Trophoblast cell (in vitro differentiated cells and primary cell): ENCODE data around the gene KLHL8.

Experiments used
- DNase-seq, 2 donors: peaks; one replicate each; pipeline ENCODE4 v3.0.0-alpha.2; 2016
- H2AFZ ChIP-seq: 2 replicates; pipeline ENCODE4 v1.6.1; 2013; ENCODE audit warnings: low read length, moderate library complexity, mild to moderate bottlenecking; ENCODE audit not compliant: insufficient read depth, poor library complexity
- H2AK5ac ChIP-seq: 2 replicates; pipeline ENCODE4 v1.6.1; 2013; ENCODE audit warnings: mild to moderate bottlenecking, low read length
- H2BK120ac ChIP-seq: 2 replicates; pipeline ENCODE4 v1.6.1; 2013; ENCODE audit warnings: low read length, mild to moderate bottlenecking, moderate library complexity; ENCODE audit not compliant: insufficient read depth, poor library complexity
- H2BK12ac ChIP-seq: 2 replicates; pipeline ENCODE4 v1.6.1; 2013; ENCODE audit warnings: mild to moderate bottlenecking, low read length, moderate library complexity
- H2BK5ac ChIP-seq: 2 replicates; pipeline ENCODE4 v1.6.1; 2013; ENCODE audit warnings: low read length, low read depth, moderate library complexity, mild to moderate bottlenecking; ENCODE audit not compliant: poor library complexity
- H3K14ac ChIP-seq: 2 replicates; pipeline ENCODE4 v1.6.1; 2013; ENCODE audit warnings: mild to moderate bottlenecking, low read length
- H3K18ac ChIP-seq: 2 replicates; pipeline ENCODE4 v1.6.1; 2013; ENCODE audit warnings: mild to moderate bottlenecking, low read length
- H3K23ac ChIP-seq: 2 replicates; pipeline ENCODE4 v1.6.1; 2013; ENCODE audit warnings: low read length
- H3K27ac ChIP-seq: 2 replicates; pipeline ENCODE4 v1.5.1; 2013; ENCODE audit warnings: low read depth, mild to moderate bottlenecking, inconsistent platforms, low read length, moderate library complexity
- H3K27me3 ChIP-seq: 2 replicates; pipeline ENCODE4 v1.6.1; 2013; ENCODE audit warnings: inconsistent platforms, mild to moderate bottlenecking, low read length, moderate library complexity; ENCODE audit not compliant: insufficient read depth
- H3K36me3 ChIP-seq, 2 experiments: 1 replicate in 1 of 2; 2 replicates in 1 of 2; pipeline ENCODE4 v1.6.1; 2013; ENCODE audit warnings: low read length in 2 of 2, mild to moderate bottlenecking in 2 of 2, moderate library complexity in 1 of 2; ENCODE audit not compliant: insufficient read depth in 2 of 2, control insufficient read depth in 1 of 2
- H3K4ac ChIP-seq: 2 replicates; pipeline ENCODE4 v1.6.1; 2013; ENCODE audit warnings: low read depth, mild to moderate bottlenecking, low read length, moderate library complexity
- H3K4me1 ChIP-seq, 2 experiments: 1 replicate in 1 of 2; 2 replicates in 1 of 2; pipeline ENCODE4 v1.6.1; 2013; ENCODE audit warnings: low read length in 2 of 2, mild to moderate bottlenecking in 2 of 2, moderate library complexity in 1 of 2; ENCODE audit not compliant: insufficient read depth in 2 of 2, control insufficient read depth in 1 of 2
- H3K4me2 ChIP-seq: 2 replicates; pipeline ENCODE4 v1.6.1; 2013; ENCODE audit warnings: inconsistent platforms, mild to moderate bottlenecking, low read length, moderate library complexity
- H3K4me3 ChIP-seq: 2 replicates; pipeline ENCODE4 v1.5.1; 2013; ENCODE audit warnings: mild to moderate bottlenecking, low read depth, low read length, inconsistent platforms
- H3K79me1 ChIP-seq: one replicate; pipeline ENCODE4 v1.6.1; 2013; ENCODE audit warnings: low read length
- H3K79me2 ChIP-seq: 2 replicates; pipeline ENCODE4 v1.6.1; 2013; ENCODE audit warnings: low read length, mild to moderate bottlenecking; ENCODE audit not compliant: control insufficient read depth, insufficient read depth, poor library complexity
- H3K9ac ChIP-seq: 2 replicates; pipeline ENCODE4 v1.6.1; 2013; ENCODE audit warnings: mild to moderate bottlenecking, low read length
- H3K9me3 ChIP-seq: 2 replicates; pipeline ENCODE4 v1.6.1; 2013; ENCODE audit warnings: low read depth, mild to moderate bottlenecking, control low read depth, inconsistent platforms, low read length; ENCODE audit not compliant: insufficient read depth
- H4K12ac ChIP-seq: 2 replicates; pipeline ENCODE4 v1.6.1; 2013; ENCODE audit warnings: low read depth, mild to moderate bottlenecking, low read length, moderate library complexity
- H4K8ac ChIP-seq: 2 replicates; pipeline ENCODE4 v1.6.1; 2013; ENCODE audit warnings: low read depth, mild to moderate bottlenecking, low read length, moderate library complexity
- H4K91ac ChIP-seq: one replicate; pipeline ENCODE4 v1.6.1; 2013; ENCODE audit warnings: low read depth, mild to moderate bottlenecking, low read length, moderate library complexity
- WGBS: extraction: QIAGEN DNeasy Blood & Tissue Kit; methylation state at CpG from one replicate; pipeline ENCODE4 v1.1.7; 2013; ENCODE audit warnings: missing lambda C conversion rate; ENCODE audit not compliant: insufficient read length, insufficient coverage; ENCODE audit errors: extremely low coverage; 5-methylcytosine and 5-hydroxymethylcytosine counted together

Gene KLHL8

DNA sequence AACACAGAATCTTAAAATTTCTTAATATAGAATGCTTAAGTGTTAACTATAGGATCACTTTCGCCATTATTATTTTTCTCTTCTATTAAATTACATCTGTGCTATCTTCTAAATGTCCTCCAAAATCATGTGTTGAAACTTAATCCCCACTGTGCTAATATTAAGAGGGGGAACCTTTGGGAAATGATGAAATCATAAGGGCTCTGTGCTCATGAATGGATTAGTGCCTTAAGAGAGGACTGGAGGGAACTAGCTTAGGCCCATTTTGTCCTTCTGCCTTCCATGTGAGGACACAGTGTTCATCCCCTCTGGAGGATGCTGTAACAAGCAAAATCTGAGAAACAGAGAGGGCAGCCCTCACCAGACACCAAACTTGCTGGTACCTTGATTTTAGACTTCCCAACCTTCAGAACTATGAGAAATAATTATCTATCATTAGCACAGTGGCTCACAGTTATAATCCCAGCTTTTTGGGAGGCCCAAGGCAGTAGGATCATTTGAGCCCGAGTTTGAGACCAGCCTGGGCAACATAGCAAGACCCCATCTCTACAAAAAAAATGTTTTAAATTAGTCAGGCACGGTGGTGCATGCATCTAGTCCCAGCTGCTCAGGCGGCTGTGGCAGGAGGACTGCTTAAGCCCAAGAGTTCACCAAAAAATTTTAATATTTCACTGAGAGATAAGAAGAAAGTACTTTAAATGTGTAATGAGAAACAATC lies 26.3 kb downstream of the KLHL8 start:
- no CpG with 5 or more reads among the region's 4 CpGs for WGBS
- H2BK5ac ChIP-seq, result no peak overlapping the region
- H3K9ac ChIP-seq, result no peak overlapping the region
- no peak overlapping the region for H3K4me3 ChIP-seq
- no peak overlapping the region for H2BK12ac ChIP-seq
- H4K91ac ChIP-seq, result no peak overlapping the region
- H3K23ac ChIP-seq, result no peak overlapping the region
- H3K4me1 ChIP-seq, result no peaks in the 10 kb centered on the region
- H3K79me2 ChIP-seq, result no peaks in the 10 kb centered on the region
- H4K12ac ChIP-seq, result no peak overlapping the region
- no peak overlapping the region for H2BK120ac ChIP-seq
- no peak overlapping the region for H3K27ac ChIP-seq
- H3K4me2 ChIP-seq, result no peak overlapping the region
- no peaks in the 10 kb centered on the region for H3K79me1 ChIP-seq
- H3K9me3 ChIP-seq, result no peaks in the 10 kb centered on the region
- no peak overlapping the region for H3K18ac ChIP-seq
- DNase-seq, result no peak
- H3K4ac ChIP-seq, result no peak overlapping the region
- no peaks in the 10 kb centered on the region for H3K36me3 ChIP-seq
- no peak overlapping the region for H2AFZ ChIP-seq
- H3K27me3 ChIP-seq, result no peaks in the 10 kb centered on the region
- H2AK5ac ChIP-seq, result no peak overlapping the region
- H3K14ac ChIP-seq, result no peak overlapping the region
- no peak overlapping the region for H4K8ac ChIP-seq

DNA sequence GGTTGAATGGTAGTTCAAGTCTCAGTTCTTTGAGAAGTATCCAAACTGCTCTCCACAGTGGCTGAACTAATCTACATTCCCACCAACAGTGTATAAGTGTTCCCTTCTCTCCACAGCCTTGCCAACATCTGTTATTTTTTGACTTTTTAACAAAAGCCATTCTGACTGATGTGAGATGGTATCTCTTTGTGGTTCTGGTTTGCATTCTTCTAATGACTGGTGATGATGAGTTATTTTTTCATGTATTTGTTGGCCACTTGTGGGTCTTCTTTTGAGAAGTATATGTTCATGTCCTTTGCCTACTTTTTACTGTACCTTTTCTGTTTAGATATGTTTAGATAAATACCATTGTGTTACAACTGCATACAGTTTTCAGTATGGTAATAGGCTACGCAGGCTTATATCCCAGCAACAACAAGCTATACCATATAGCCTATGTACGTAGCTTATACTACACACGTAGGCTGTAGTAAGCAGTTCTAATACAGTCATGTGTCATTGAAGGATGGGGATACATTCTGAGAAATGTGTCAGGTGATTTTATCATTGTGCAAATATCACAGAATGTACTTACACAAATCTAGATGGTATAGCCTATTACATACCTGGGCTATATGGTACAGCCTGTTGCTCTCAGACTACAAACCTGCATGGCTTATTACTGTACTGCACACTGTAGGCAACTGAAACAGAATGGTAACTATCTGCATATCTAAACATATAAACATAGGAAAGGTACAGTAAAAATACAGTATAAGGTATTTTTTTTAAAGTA lies 28.1 kb downstream of the KLHL8 start:
- no peaks in the 10 kb centered on the region for H3K79me2 ChIP-seq
- H2BK12ac ChIP-seq, result no peak overlapping the region
- no peak overlapping the region for H3K4me3 ChIP-seq
- no peaks in the 10 kb centered on the region for H3K79me1 ChIP-seq
- no peak for DNase-seq
- no peak overlapping the region for H2BK5ac ChIP-seq
- no CpG with 5 or more reads among the region's 3 CpGs for WGBS
- no peak overlapping the region for H3K4ac ChIP-seq
- H3K4me2 ChIP-seq, result no peak overlapping the region
- no peak overlapping the region for H3K18ac ChIP-seq
- H3K9ac ChIP-seq, result no peak overlapping the region
- no peak overlapping the region for H2AFZ ChIP-seq
- H3K36me3 ChIP-seq, result no peaks in the 10 kb centered on the region
- H4K12ac ChIP-seq, result no peak overlapping the region
- H4K91ac ChIP-seq, result no peak overlapping the region
- H3K14ac ChIP-seq, result no peak overlapping the region
- H3K4me1 ChIP-seq, result no peaks in the 10 kb centered on the region
- H3K27me3 ChIP-seq, result no peaks in the 10 kb centered on the region
- no peak overlapping the region for H3K27ac ChIP-seq
- no peak overlapping the region for H4K8ac ChIP-seq
- H3K9me3 ChIP-seq, result no peaks in the 10 kb centered on the region
- H2AK5ac ChIP-seq, result no peak overlapping the region
- no peak overlapping the region for H3K23ac ChIP-seq
- no peak overlapping the region for H2BK120ac ChIP-seq

- Histone ChIP-seq H3K4me1 (no peaks in the 10 kb centered on the region), H3K79me1 (no peaks in the 10 kb centered on the region), H3K27ac (no peak overlapping the region), H2BK12ac (no peak overlapping the region), H3K9ac (no peak overlapping the region), H3K4me2 (no peak overlapping the region), H3K27me3 (no peaks in the 10 kb centered on the region), H2BK120ac (no peak overlapping the region), H3K14ac (no peak overlapping the region), H2BK5ac (no peak overlapping the region), H4K12ac (no peak overlapping the region), H3K9me3 (no peaks in the 10 kb centered on the region), H3K23ac (no peak overlapping the region), H2AFZ (no peak overlapping the region), H2AK5ac (no peak overlapping the region), H4K91ac (no peak overlapping the region), H3K18ac (no peak overlapping the region), H3K4ac (no peak overlapping the region), H3K79me2 (no peaks in the 10 kb centered on the region), H4K8ac (no peak overlapping the region), H3K36me3 (no peaks in the 10 kb centered on the region), H3K4me3 (no peak overlapping the region)
- DNase-seq, result no peak
- no CpG with 5 or more reads among the region's 7 CpGs for WGBS
Measured at GRCh38 chr4:87188932-87189331, 31.5 kb downstream of the KLHL8 start.

- Histone ChIP-seq H2AK5ac (no peak overlapping the region), H3K4me1 (no peaks in the 10 kb centered on the region), H3K79me1 (no peaks in the 10 kb centered on the region), H3K14ac (no peak overlapping the region), H3K27me3 (no peaks in the 10 kb centered on the region), H3K4me3 (no peak overlapping the region), H3K4me2 (no peak overlapping the region), H2AFZ (no peak overlapping the region), H2BK5ac (no peak overlapping the region), H4K91ac (no peak overlapping the region), H3K79me2 (no peaks in the 10 kb centered on the region), H3K23ac (no peak overlapping the region), H3K4ac (no peak overlapping the region), H3K9ac (no peak overlapping the region), H3K18ac (no peak overlapping the region), H3K27ac (no peak overlapping the region), H4K8ac (no peak overlapping the region), H3K9me3 (no peaks in the 10 kb centered on the region), H2BK12ac (no peak overlapping the region), H3K36me3 (no peaks in the 10 kb centered on the region), H2BK120ac (no peak overlapping the region), H4K12ac (no peak overlapping the region)
- WGBS, result no CpG with 5 or more reads among the region's 2 CpGs
- DNase-seq, result no peak
Measured at GRCh38 chr4:87188048-87188447, 32.4 kb downstream of the KLHL8 start.
